ENCODE measurements around the gene DIP2C.
"Not testable (repeated sequence)": the region's sequence is repeated elsewhere in the genome, so short reads cannot be mapped to it uniquely, and the experiment has no call there.

GRCh38 chr10:610642-611305, 78.7 kb downstream of the DIP2C start:
- not testable (repeated sequence) for TF ChIP-seq CTCF, POLR2A, POLR2AphosphoS5 (IDR thresholded peaks at IDR 0.05)

Data from transverse colon (tissue), 4 donors.